ENCODE measurements around the gene AP2S1.

AP2S1 gene

GRCh38 chr19:46802152-46802551 lies 48.5 kb downstream of the AP2S1 start:
- DNase-seq (ENCODE audit: low read depth), result no peak

DNA sequence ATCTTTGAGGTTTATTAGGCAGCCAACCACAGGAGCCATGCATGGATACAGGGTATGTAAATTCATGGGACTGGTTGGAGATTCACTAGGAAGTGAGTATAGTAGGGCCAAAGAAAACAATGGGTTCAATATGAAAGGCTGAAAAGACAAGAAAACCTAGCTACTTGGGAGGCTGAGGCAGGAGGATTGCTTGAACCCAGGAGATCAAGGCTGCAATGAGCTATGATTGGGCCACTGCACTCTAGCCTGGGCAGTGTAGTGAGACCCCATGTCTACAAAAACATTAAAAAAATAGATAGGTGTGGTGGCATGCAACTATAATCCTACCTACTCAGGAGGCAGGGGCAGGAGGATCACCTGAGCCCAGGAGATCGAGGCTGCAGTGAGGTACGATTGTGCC lies 51.9 kb downstream of the AP2S1 start:
- DNase-seq (ENCODE audit: low read depth), result no peak

DNA sequence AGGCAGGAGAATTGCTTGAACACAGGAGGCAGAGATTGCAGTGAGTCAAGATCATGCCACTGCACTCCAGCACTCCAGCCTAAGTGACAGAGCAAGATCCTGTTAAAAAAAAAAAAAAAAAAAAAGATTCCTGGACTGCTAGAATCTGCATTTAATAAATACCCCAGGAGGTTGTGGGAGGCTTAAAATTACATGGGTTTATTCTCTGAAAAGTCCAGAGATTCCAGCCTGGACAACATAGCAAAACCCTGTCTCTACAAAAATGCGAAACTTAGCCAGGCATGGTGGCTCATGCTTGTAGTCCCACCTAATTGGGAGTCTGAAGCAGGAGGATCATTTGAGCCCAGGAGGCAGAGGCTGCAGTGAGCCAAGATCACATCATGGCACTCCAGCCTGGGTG lies 52.8 kb downstream of the AP2S1 start:
- DNase-seq (ENCODE audit: low read depth), result no peak

- DNase-seq (ENCODE audit: low read depth), result no peak
Measured at GRCh38 chr19:46791944-46792343, 58.7 kb downstream of the AP2S1 start.

DNA sequence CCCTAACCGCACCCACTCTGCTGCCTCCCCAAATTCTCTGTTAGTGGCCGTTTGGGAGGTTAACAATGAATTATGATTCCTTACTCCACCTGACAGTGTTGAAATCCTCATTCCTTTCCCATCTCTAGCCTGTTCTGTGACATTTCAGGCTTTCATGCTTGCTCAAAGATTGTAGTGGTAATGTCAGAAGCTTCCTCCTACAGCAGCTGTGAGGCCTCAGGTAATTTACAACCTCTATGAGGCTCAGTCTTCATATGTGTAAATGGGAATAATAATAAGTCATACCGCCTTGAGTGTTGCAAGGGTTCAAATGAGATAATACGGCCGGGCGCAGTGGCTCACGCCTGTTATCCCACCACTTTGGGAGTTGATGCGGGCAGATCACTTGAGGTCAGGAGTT lies 61.3 kb downstream of the AP2S1 start:
- DNase-seq (ENCODE audit: low read depth), result no peak

GRCh38 chr19:46788968-46789338 lies 61.7 kb downstream of the AP2S1 start:
- DNase-seq (ENCODE audit: low read depth), result no peak

GRCh38 chr19:46788262-46788967 lies 62.2 kb downstream of the AP2S1 start, which contains the start of gene SLC1A5:
SLC1A5 (minus strand) TSS chr19:46788594; CDS start chr19:46787965, 629 bp downstream.
- DNase-seq (ENCODE audit: low read depth), result peak; percentile 77

Data from non-pigmented ciliary epithelial cell (primary cell).